OCI-LY1 (cell line): ENCODE data around the gene LTB4R.

ENCODE experiments used
- CTCF ChIP-seq: fragments of 200-600 bp; sonication (generic), shearing (Covaris generic); IDR thresholded peaks from 2 replicates; pipeline ENCODE4 v1.5.1; 2017; ENCODE audit warnings: mild to moderate bottlenecking, antibody characterized with exemption, low read length, moderate library complexity, mixed read lengths
- EZH2 ChIP-seq: fragments of 200-600 bp; sonication (generic), shearing (Covaris generic); IDR thresholded peaks from 2 replicates; pipeline ENCODE4 v1.8.0; 2017; ENCODE audit warnings: borderline replicate concordance, mixed run types, mild to moderate bottlenecking, antibody characterized with exemption, low read length, moderate library complexity, mixed read lengths

GRCh38 chr14:24283796-24284460, 27.4 kb upstream of the LTB4R start:
- TF ChIP-seq CTCF (no peak), EZH2 (no peak)
